Measurements from ENCODE around the gene MORN1. TPM values are rescaled to one million over a fixed set of nuclear protein-coding genes. Genes with fewer than 3 reads are reported as not detected.

Gene MORN1
- total and polyA plus RNA-seq, 10 of the 15 experiments (the other 5 are each of a cell fraction or from before 2014, with no cell fraction given): 0.76 to 7.9 (median 5.5) TPM

DNA sequence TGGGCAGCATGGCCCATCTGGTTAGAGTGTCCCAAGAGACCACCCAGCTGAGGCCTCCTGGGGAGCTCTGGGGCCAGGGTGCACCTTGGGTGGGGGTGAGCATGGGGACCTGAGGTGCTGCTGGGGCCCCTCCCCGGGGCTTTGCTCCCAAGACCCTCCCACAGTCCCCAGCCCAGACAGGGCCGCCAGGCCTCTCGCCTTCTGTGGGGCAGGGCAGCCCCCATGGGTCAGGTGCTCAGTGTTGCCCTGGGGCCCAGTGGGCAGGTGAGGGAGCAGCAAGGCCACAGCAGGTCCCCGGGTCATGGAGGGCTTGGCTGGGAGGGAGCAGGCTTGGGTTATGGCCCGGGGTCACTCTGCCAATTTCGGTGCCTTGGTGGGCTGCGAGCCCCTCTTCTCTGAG lies 45.5 kb upstream of the MORN1 start:
- no TSS peak for BruUV-seq (replicated peaks)
- H3K79me2 ChIP-seq (ENCODE audit: control insufficient read depth, insufficient read depth, low read length): no peaks in the 10 kb centered on the region
- H4K20me1 ChIP-seq (ENCODE audit: control insufficient read depth, insufficient read depth): no peaks in the 10 kb centered on the region
- no peak overlapping the region for H3K4me2 ChIP-seq (ENCODE audit: control insufficient read depth, insufficient read depth)
- H3K27ac ChIP-seq (ENCODE audit: control insufficient read depth, insufficient read depth): no peak overlapping the region
- DNase-seq (ENCODE audit: low read depth, low spot score) (no peak), FAIRE-seq (no peak), ATAC-seq (no peak)
- no peaks in the 10 kb centered on the region for H3K9me3 ChIP-seq (replicated peaks; ENCODE audit: control insufficient read depth, insufficient read depth, low read length)
- POLR2A ChIA-PET: no interaction called here
- no peak overlapping the region for H3K4me3 ChIP-seq
- in situ Hi-C loops (cut with MboI): no loop called here
- H3K4me1 ChIP-seq (ENCODE audit: control insufficient read depth, insufficient read depth, low read length): peaks cover 11% of the 10 kb centered on the region
- WGBS (ENCODE audit: insufficient coverage, insufficient replicate concordance, low lambda C conversion rate, missing lambda C conversion rate): 34% methylated on average over 7 of the region's 7 CpGs
- intact Hi-C loops (cut with micrococcal nuclease; ENCODE audit: unreplicated experiment): no loop called here
- no peaks in the 10 kb centered on the region for H3K36me3 ChIP-seq (ENCODE audit: control insufficient read depth in 2 of 2, insufficient read depth in 2 of 2, low read length in 1 of 2)
- H2AFZ ChIP-seq (ENCODE audit: control insufficient read depth, low read depth, low read length): no peak overlapping the region
- RAD21 ChIA-PET (ENCODE audit: unreplicated experiment): no interaction called here
- no peaks in the 10 kb centered on the region; a peak in 2 of 4 replicates for H3K27me3 ChIP-seq (replicated peaks in 1 of 2; ENCODE audit: control insufficient read depth in 2 of 2, insufficient read depth in 2 of 2, low read length in 1 of 2)
- SMC1A ChIA-PET (ENCODE audit: uncharacterized antibody, unreplicated experiment): no interaction called here
- CTCF ChIA-PET: no interaction called here
- H3K9ac ChIP-seq (ENCODE audit: control insufficient read depth, insufficient read depth, low read length): no peak overlapping the region
- TF ChIP-seq, protein P1, sequence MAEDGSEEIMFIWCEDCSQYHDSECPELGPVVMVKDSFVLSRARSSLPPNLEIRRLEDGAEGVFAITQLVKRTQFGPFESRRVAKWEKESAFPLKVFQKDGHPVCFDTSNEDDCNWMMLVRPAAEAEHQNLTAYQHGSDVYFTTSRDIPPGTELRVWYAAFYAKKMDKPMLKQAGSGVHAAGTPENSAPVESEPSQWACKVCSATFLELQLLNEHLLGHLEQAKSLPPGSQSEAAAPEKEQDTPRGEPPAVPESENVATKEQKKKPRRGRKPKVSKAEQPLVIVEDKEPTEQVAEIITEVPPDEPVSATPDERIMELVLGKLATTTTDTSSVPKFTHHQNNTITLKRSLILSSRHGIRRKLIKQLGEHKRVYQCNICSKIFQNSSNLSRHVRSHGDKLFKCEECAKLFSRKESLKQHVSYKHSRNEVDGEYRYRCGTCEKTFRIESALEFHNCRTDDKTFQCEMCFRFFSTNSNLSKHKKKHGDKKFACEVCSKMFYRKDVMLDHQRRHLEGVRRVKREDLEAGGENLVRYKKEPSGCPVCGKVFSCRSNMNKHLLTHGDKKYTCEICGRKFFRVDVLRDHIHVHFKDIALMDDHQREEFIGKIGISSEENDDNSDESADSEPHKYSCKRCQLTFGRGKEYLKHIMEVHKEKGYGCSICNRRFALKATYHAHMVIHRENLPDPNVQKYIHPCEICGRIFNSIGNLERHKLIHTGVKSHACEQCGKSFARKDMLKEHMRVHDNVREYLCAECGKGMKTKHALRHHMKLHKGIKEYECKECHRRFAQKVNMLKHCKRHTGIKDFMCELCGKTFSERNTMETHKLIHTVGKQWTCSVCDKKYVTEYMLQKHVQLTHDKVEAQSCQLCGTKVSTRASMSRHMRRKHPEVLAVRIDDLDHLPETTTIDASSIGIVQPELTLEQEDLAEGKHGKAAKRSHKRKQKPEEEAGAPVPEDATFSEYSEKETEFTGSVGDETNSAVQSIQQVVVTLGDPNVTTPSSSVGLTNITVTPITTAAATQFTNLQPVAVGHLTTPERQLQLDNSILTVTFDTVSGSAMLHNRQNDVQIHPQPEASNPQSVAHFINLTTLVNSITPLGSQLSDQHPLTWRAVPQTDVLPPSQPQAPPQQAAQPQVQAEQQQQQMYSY (CRISPR knock-in tag; IDR thresholded peaks at IDR 0.05): no peak
- TF ChIP-seq RAD21 (IDR thresholded peaks at IDR 0.05; ENCODE audit: insufficient read depth, low read depth, low read length) (no peak), IRF4 (IDR thresholded peaks at IDR 0.05; ENCODE audit: low read depth, low read length) (no peak), ETV6 (conservative IDR thresholded peaks at IDR 0.05 in 1 of 2, IDR thresholded peaks at IDR 0.05 in 1 of 2; ENCODE audit: borderline replicate concordance in 1 of 2, low read depth in 1 of 2) (no peak), GATAD2B (conservative IDR thresholded peaks at IDR 0.05; ENCODE audit: low read depth) (no peak), CBX3 (IDR thresholded peaks at IDR 0.05; ENCODE audit: borderline replicate concordance, low read depth) (no peak), BCL11A (IDR thresholded peaks at IDR 0.05; ENCODE audit: low read depth, low read length) (no peak), TCF12 (IDR thresholded peaks at IDR 0.05; ENCODE audit: low read depth, low read length) (no peak), SREBF2 (IDR thresholded peaks at IDR 0.05; ENCODE audit: low read length) (no peak), YBX1 (IDR thresholded peaks at IDR 0.05) (no peak), YY1 (IDR thresholded peaks at IDR 0.05; ENCODE audit: low read depth, low read length) (no peak), CBFB (IDR thresholded peaks at IDR 0.05; ENCODE audit: low read depth) (no peak), IKZF1 (conservative IDR thresholded peaks at IDR 0.05) (no peak)
- TF ChIP-seq, protein P2, sequence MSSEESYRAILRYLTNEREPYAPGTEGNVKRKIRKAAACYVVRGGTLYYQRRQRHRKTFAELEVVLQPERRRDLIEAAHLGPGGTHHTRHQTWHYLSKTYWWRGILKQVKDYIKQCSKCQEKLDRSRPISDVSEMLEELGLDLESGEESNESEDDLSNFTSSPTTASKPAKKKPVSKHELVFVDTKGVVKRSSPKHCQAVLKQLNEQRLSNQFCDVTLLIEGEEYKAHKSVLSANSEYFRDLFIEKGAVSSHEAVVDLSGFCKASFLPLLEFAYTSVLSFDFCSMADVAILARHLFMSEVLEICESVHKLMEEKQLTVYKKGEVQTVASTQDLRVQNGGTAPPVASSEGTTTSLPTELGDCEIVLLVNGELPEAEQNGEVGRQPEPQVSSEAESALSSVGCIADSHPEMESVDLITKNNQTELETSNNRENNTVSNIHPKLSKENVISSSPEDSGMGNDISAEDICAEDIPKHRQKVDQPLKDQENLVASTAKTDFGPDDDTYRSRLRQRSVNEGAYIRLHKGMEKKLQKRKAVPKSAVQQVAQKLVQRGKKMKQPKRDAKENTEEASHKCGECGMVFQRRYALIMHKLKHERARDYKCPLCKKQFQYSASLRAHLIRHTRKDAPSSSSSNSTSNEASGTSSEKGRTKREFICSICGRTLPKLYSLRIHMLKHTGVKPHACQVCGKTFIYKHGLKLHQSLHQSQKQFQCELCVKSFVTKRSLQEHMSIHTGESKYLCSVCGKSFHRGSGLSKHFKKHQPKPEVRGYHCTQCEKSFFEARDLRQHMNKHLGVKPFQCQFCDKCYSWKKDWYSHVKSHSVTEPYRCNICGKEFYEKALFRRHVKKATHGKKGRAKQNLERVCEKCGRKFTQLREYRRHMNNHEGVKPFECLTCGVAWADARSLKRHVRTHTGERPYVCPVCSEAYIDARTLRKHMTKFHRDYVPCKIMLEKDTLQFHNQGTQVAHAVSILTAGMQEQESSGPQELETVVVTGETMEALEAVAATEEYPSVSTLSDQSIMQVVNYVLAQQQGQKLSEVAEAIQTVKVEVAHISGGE (CRISPR knock-in tag; IDR thresholded peaks at IDR 0.05): no peak
- TF ChIP-seq, protein P3, sequence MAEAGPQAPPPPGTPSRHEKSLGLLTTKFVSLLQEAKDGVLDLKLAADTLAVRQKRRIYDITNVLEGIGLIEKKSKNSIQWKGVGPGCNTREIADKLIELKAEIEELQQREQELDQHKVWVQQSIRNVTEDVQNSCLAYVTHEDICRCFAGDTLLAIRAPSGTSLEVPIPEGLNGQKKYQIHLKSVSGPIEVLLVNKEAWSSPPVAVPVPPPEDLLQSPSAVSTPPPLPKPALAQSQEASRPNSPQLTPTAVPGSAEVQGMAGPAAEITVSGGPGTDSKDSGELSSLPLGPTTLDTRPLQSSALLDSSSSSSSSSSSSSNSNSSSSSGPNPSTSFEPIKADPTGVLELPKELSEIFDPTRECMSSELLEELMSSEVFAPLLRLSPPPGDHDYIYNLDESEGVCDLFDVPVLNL (IDR thresholded peaks at IDR 0.05; ENCODE audit: low read depth, low read length): no peak
- TF ChIP-seq, protein P4, sequence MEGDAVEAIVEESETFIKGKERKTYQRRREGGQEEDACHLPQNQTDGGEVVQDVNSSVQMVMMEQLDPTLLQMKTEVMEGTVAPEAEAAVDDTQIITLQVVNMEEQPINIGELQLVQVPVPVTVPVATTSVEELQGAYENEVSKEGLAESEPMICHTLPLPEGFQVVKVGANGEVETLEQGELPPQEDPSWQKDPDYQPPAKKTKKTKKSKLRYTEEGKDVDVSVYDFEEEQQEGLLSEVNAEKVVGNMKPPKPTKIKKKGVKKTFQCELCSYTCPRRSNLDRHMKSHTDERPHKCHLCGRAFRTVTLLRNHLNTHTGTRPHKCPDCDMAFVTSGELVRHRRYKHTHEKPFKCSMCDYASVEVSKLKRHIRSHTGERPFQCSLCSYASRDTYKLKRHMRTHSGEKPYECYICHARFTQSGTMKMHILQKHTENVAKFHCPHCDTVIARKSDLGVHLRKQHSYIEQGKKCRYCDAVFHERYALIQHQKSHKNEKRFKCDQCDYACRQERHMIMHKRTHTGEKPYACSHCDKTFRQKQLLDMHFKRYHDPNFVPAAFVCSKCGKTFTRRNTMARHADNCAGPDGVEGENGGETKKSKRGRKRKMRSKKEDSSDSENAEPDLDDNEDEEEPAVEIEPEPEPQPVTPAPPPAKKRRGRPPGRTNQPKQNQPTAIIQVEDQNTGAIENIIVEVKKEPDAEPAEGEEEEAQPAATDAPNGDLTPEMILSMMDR (IDR thresholded peaks at IDR 0.05 in 2 of 3, conservative IDR thresholded peaks at IDR 0.05 in 1 of 3; ENCODE audit: control insufficient read depth in 2 of 3, extremely low read depth in 1 of 3, insufficient read depth in 1 of 3, low read depth in 3 of 3, low read length in 3 of 3): no peak

Data from GM12878 (cell line).